PC-3 (cell line): ENCODE data around the gene MORN3. TPM values are rescaled to one million over a fixed set of nuclear protein-coding genes. Genes with fewer than 3 reads are reported as not detected.

Experiments
- ATAC-seq: fragments of 200-7000 bp; cut with Tn5 transposase; 2 replicates; pipeline ENCODE4 v1.9.1; 2020; ENCODE audit warnings: mild to moderate bottlenecking, moderate library complexity
- BruUV-seq: library from RNA; stranded (reverse); fragments of 400-500 nt; replicated peaks from 2 replicates; lab custom pipeline; 2021; lab: Mats Ljungman, UMichigan
- CTCF ChIA-PET: fragments of 300-600 bp; sonication (Branson Sonifier 250); formaldehyde crosslinking; loops from one replicate; lab custom pipeline; 2022; ENCODE audit warnings: antibody characterized with exemption; lab: Charles Lee
- POLR2A ChIA-PET: fragments of 300-600 bp; sonication (Branson Sonifier 250); formaldehyde crosslinking; loops from one replicate; lab custom pipeline; 2022; ENCODE audit warnings: antibody characterized with exemption; ENCODE audit not compliant: unreplicated experiment; lab: Charles Lee
- DNase-seq: peaks from one replicate; pipeline ENCODE4 v3.0.0-alpha.2; 2015
- H2AFZ ChIP-seq: fragments of 300-600 bp; sonication (generic); 2 replicates; pipeline ENCODE4 v1.6.0; 2016; ENCODE audit warnings: antibody characterized with exemption, low read length
- H3F3A ChIP-seq: fragments of 300-600 bp; sonication (generic); one replicate; pipeline ENCODE4 v1.6.0; 2017; ENCODE audit warnings: antibody characterized with exemption, low read length, control low read depth, mild to moderate bottlenecking; ENCODE audit not compliant: unreplicated experiment
- H3K27ac ChIP-seq: fragments of 300-600 bp; sonication (generic); 2 replicates; pipeline ENCODE4 v1.5.1; 2016; ENCODE audit warnings: mild to moderate bottlenecking, low read length
- H3K27me3 ChIP-seq: fragments of 300-600 bp; sonication (generic); 2 replicates; pipeline ENCODE4 v1.6.1; 2016; ENCODE audit warnings: low read length, mixed read lengths
- H3K36me3 ChIP-seq: fragments of 300-600 bp; sonication (generic); 2 replicates; pipeline ENCODE4 v1.6.1; 2016; ENCODE audit warnings: low read depth, mixed run types, low read length, mixed read lengths
- H3K4me1 ChIP-seq: fragments of 300-600 bp; sonication (generic); 2 replicates; pipeline ENCODE4 v1.5.1; 2016; ENCODE audit warnings: low read length; ENCODE audit not compliant: insufficient read depth
- H3K4me2 ChIP-seq: fragments of 300-600 bp; sonication (generic); 2 replicates; pipeline ENCODE4 v1.6.0; 2016; ENCODE audit warnings: low read length
- H3K4me3 ChIP-seq: fragments of 300-600 bp; sonication (generic); 2 replicates; pipeline ENCODE4 v1.5.1; 2016; ENCODE audit warnings: mild to moderate bottlenecking, low read length, mixed read lengths
- H3K79me2 ChIP-seq: fragments of 300-600 bp; sonication (generic); 2 replicates; pipeline ENCODE4 v1.6.1; 2017; ENCODE audit warnings: low read length, mixed read lengths
- H3K9ac ChIP-seq: fragments of 300-600 bp; sonication (generic); 2 replicates; pipeline ENCODE4 v1.6.0; 2016; ENCODE audit warnings: mild to moderate bottlenecking, low read length
- H3K9me2 ChIP-seq: fragments of 300-600 bp; sonication (generic); replicated peaks from 2 replicates; pipeline ENCODE4 v1.6.1; 2016; ENCODE audit warnings: mixed run types, low read length, mixed read lengths
- H3K9me3 ChIP-seq: fragments of 300-600 bp; sonication (generic); 2 replicates; pipeline ENCODE4 v1.6.1; 2016; ENCODE audit warnings: low read length, mixed read lengths
- H4K20me1 ChIP-seq: fragments of 300-600 bp; sonication (generic); 2 replicates; pipeline ENCODE4 v1.6.1; 2016; ENCODE audit warnings: low read length, mixed read lengths
- CTCF ChIP-seq: fragments of 300-600 bp; sonication (generic); conservative IDR thresholded peaks from 2 replicates; pipeline ENCODE4 v1.5.1; 2017; ENCODE audit warnings: antibody characterized with exemption, low read depth, mild to moderate bottlenecking, low read length
- EZH2 ChIP-seq: fragments of 300-600 bp; sonication (generic); IDR thresholded peaks from one replicate; pipeline ENCODE4 v1.6.1; 2017; ENCODE audit warnings: antibody characterized with exemption, mild to moderate bottlenecking, low read length; ENCODE audit not compliant: unreplicated experiment
- EZH2phosphoT487 ChIP-seq: fragments of 300-600 bp; sonication (generic); IDR thresholded peaks from 2 replicates; pipeline ENCODE4 v1.6.1; 2018; ENCODE audit warnings: mild to moderate bottlenecking, antibody characterized with exemption, low read length, borderline replicate concordance
- intact Hi-C: fragments of 100-400 bp; cut with micrococcal nuclease; formaldehyde crosslinking; loops from 2 replicates; pipeline ENCODE4 v1.9.0; 2023
- total RNA-seq: library from RNA; depleted of rRNA; stranded (reverse); fragments of >200 nt; gene quantifications from 2 replicates; pipeline ENCODE4 v1.2.3, GENCODE V29; 2014

Gene MORN3
- total RNA-seq, 1 experiment from 2014 or later, result 1.7 TPM

GRCh38 chr12:121641343-121641630, 28.2 kb downstream of the MORN3 start:
- H3K9me2 ChIP-seq, result no peaks in the 10 kb centered on the region
- H3K9ac ChIP-seq, result no peak overlapping the region
- BruUV-seq, result no TSS peak

GRCh38 chr12:121638298-121639202, 30.9 kb downstream of the MORN3 start:
- H3K9ac ChIP-seq, result no peak overlapping the region
- H3K4me2 ChIP-seq, result no peak overlapping the region
- no peaks in the 10 kb centered on the region for H3K4me1 ChIP-seq
- no peaks in the 10 kb centered on the region for H3F3A ChIP-seq
- no peak for TF ChIP-seq CTCF
- no peak for TF ChIP-seq EZH2phosphoT487
- TF ChIP-seq EZH2, result no peak
- intact Hi-C loops, result no loop called here
- no peaks in the 10 kb centered on the region for H3K9me3 ChIP-seq
- no peaks in the 10 kb centered on the region for H3K9me2 ChIP-seq
- no peak overlapping the region for H3K27ac ChIP-seq
- POLR2A ChIA-PET, result no interaction called here
- no TSS peak for BruUV-seq
- H3K36me3 ChIP-seq, result peaks cover 5% of the 10 kb centered on the region; the same call in 1 of the 2 replicates
- H3K4me3 ChIP-seq, result no peak overlapping the region
- CTCF ChIA-PET, result no interaction called here
- H4K20me1 ChIP-seq, result no peaks in the 10 kb centered on the region
- DNase-seq, result no peak
- no peak for ATAC-seq
- peaks cover 28% of the 10 kb centered on the region for H3K79me2 ChIP-seq
- H2AFZ ChIP-seq, result no peak overlapping the region
- H3K27me3 ChIP-seq, result no peaks in the 10 kb centered on the region

More at GRCh38 chr12:121641343-121641630, 28.2 kb downstream of the MORN3 start:
- no peak overlapping the region for H2AFZ ChIP-seq
- H3K4me1 ChIP-seq, result no peaks in the 10 kb centered on the region
- H3K27ac ChIP-seq, result no peak overlapping the region
- H3F3A ChIP-seq, result no peaks in the 10 kb centered on the region
- TF ChIP-seq CTCF, result no peak
- no peak for TF ChIP-seq EZH2phosphoT487
- TF ChIP-seq EZH2, result no peak
- intact Hi-C loops, result no loop called here
- ChIA-PET POLR2A (no interaction called here), CTCF (no interaction called here)
- H4K20me1 ChIP-seq, result no peaks in the 10 kb centered on the region
- H3K4me3 ChIP-seq, result no peak overlapping the region
- DNase-seq, result no peak
- peaks cover 5% of the 10 kb centered on the region; the same call in 1 of the 2 replicates for H3K36me3 ChIP-seq
- H3K9me3 ChIP-seq, result no peaks in the 10 kb centered on the region
- no peak overlapping the region for H3K4me2 ChIP-seq
- no peaks in the 10 kb centered on the region for H3K27me3 ChIP-seq
- H3K79me2 ChIP-seq, result peaks cover 23% of the 10 kb centered on the region
- no peak for ATAC-seq
